22Rv1 (cell line): ENCODE results near the gene MYO15B.

ENCODE experiments used
- ZFX ChIP-seq: fragments of 450-650 bp; IDR thresholded peaks from 2 replicates; pipeline ENCODE4 v1.6.1; 2017; ENCODE audit warnings: antibody characterized with exemption, borderline replicate concordance
- TF ChIP-seq, protein P1 (sequence below): fragments of 450-650 bp; IDR thresholded peaks from 2 replicates; pipeline ENCODE4 v1.5.1; 2017; ENCODE audit warnings: mild to moderate bottlenecking

DNA sequence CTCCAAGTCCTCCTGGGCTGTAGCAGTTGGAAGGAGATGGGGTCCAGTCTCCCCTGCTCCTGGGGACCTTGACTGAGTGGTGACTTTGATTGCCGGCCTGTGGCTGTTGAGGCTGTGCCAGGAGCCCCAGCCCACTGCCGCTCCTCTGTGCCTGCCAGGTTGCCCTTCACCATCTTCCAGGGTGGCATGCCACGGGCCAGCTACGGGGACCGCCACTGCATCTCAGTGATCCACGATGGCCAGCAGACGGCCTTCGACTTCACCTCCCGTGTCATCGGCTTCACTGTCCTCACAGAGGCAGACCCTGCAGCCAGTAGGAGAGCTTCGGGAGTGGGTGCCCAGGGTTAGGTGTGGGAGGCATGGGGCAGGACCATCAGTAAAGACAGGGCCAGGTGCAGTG lies 23.4 kb upstream of the MYO15B start:
- TF ChIP-seq, protein P1, sequence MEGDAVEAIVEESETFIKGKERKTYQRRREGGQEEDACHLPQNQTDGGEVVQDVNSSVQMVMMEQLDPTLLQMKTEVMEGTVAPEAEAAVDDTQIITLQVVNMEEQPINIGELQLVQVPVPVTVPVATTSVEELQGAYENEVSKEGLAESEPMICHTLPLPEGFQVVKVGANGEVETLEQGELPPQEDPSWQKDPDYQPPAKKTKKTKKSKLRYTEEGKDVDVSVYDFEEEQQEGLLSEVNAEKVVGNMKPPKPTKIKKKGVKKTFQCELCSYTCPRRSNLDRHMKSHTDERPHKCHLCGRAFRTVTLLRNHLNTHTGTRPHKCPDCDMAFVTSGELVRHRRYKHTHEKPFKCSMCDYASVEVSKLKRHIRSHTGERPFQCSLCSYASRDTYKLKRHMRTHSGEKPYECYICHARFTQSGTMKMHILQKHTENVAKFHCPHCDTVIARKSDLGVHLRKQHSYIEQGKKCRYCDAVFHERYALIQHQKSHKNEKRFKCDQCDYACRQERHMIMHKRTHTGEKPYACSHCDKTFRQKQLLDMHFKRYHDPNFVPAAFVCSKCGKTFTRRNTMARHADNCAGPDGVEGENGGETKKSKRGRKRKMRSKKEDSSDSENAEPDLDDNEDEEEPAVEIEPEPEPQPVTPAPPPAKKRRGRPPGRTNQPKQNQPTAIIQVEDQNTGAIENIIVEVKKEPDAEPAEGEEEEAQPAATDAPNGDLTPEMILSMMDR = no peak
- TF ChIP-seq ZFX = no peak
